GM12864 (cell line): ENCODE data around the gene LPP.

Experiments used
- DNase-seq: peaks from one replicate; pipeline ENCODE4 v3.0.0-alpha.2; 2011; ENCODE audit warnings: low read depth
- H3K4me3 ChIP-seq: 2 replicates; pipeline ENCODE4 v1.5.1; 2011; ENCODE audit warnings: mild to moderate bottlenecking, low read depth, low read length, control low read depth
- TF ChIP-seq, protein P1 (sequence below): IDR thresholded peaks from 2 replicates; pipeline ENCODE4 v1.5.1; 2011; ENCODE audit warnings: low read depth, mild to moderate bottlenecking, moderate library complexity, low read length, control low read depth, inconsistent platforms; ENCODE audit errors: missing control alignments

Gene LPP

DNA sequence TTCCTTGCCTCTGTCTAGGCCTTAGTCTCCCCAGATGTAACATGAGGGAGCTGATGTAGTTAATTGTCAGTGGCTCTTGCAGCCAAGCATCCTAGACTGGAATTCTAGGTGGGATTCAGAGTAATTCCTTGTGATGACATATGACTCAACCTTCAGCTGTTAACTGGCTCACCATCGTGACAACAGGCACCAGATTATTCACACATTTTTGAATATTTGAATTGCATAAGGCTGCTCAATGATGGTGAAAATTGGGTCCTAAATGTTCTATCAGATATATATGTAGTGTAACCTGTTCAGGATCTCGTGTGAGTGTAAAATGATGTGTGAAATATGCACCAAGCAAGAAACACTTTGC lies 405.1 kb downstream of the LPP start:
- TF ChIP-seq, protein P1, sequence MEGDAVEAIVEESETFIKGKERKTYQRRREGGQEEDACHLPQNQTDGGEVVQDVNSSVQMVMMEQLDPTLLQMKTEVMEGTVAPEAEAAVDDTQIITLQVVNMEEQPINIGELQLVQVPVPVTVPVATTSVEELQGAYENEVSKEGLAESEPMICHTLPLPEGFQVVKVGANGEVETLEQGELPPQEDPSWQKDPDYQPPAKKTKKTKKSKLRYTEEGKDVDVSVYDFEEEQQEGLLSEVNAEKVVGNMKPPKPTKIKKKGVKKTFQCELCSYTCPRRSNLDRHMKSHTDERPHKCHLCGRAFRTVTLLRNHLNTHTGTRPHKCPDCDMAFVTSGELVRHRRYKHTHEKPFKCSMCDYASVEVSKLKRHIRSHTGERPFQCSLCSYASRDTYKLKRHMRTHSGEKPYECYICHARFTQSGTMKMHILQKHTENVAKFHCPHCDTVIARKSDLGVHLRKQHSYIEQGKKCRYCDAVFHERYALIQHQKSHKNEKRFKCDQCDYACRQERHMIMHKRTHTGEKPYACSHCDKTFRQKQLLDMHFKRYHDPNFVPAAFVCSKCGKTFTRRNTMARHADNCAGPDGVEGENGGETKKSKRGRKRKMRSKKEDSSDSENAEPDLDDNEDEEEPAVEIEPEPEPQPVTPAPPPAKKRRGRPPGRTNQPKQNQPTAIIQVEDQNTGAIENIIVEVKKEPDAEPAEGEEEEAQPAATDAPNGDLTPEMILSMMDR, result no peak
- no peak for DNase-seq
- no peak overlapping the region for H3K4me3 ChIP-seq

DNA sequence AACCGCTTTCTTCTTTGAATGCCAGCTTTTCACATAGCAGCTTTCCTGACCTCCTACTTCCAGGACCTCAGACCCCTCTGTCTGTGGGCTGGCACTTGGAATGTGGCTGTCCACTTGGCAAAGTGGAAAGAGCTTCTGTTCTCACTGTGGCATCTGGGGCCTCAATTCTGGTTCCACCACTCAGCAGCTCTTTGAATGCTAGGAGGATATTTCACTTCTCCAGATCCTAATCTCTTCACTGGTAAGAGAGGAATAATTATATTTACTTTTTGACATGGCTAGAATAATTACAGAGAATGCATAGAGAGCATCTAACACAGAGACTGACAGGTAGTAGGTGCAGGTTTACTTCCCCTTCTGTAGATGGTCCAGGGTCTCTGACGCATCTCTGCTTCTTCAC lies 405.9 kb downstream of the LPP start:
- TF ChIP-seq, protein P1, result no peak
- DNase-seq, result no peak
- no peak overlapping the region for H3K4me3 ChIP-seq

GRCh38 chr3:188562144-188562543 lies 408.2 kb downstream of the LPP start:
- no peak for DNase-seq
- H3K4me3 ChIP-seq, result no peak overlapping the region
- TF ChIP-seq, protein P1, result no peak

DNA sequence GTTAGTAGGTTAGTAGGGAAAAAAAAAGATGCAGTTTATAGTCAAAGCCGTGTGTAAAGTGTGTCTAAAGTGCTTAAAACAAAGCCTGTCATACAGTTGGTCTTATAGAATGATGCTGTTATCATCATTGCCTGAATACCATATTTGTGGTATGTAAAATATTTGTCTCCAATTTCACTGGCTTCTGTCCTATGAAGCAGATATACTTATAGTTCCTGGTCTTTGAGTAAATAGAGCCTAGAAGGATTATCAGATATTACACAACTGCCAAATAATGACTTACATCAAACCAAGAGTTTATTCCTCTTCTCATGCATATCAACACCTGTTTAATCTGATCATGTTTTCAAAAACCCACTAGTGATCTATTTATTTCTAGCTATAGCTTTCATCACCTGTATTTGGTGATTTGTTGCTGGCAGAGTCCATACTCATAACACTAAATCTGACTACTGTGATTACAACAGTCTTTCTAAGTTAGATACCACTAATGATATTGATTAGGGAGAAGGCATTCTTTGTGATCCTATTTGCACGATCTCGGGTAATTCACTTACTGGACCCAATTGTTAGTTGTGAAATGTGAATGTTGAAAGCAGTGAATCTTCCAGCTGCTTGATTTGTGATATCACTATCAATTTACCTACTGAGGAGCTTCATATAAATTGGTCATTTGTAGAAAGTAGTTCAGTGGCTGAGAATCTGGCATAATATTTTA lies 413.7 kb downstream of the LPP start:
- no peak overlapping the region for H3K4me3 ChIP-seq
- TF ChIP-seq, protein P1, result no peak
- no peak for DNase-seq

DNA sequence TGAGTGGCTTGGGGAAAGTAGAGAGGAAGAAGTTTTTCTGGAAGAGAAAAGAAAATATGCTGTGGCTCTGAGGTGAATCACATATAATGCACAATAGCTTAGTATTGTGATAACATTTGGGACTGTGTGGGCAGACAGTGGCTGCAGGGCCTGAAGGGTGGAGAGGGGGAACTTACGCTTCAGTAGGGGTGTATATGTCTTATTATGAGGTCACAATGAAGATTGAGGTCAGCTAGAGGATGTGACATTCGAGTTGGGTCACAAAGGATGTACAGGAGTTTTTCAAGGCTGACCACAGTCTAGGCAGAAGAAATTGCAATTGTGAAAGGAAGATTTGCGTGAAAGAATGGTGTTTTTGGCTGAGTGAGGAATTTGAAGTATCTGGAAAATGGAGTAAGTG lies 414.8 kb downstream of the LPP start:
- TF ChIP-seq, protein P1, result no peak
- H3K4me3 ChIP-seq, result no peak overlapping the region
- DNase-seq, result no peak

- no peak overlapping the region for H3K4me3 ChIP-seq
These were observed 417.7 kb downstream of the LPP start for GRCh38 chr3:188571531-188572095.

More at GRCh38 chr3:188571531-188572095, 417.7 kb downstream of the LPP start:
- TF ChIP-seq, protein P1, result no peak
- no peak for DNase-seq
